ENCODE measurements around the gene PDSS2.
A peak's percentile ranks its signal among the peaks of the same experiment; 100 is the strongest.

The PDSS2 gene

DNA sequence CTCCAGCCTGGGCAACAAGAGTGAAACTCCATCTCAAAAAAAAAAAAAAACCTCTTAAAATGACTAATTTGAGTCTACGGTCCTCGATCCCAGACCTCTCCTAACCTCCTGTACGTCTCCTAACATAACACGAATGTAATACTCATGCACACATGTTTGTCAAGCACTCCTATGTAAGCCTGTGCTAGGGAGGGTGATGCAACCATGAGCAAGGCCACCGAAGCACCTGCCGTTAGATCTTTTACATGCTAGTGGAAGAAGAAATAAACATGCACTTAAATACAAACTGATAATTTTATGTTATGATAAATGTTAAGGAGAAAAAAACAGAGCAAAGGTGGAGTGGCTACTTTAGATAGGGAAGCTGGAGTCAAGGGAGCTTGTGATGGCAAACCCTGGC is 271.7 kb downstream of the PDSS2 start:
- no peak for TF ChIP-seq ZFX (IDR thresholded peaks at IDR 0.05; ENCODE audit: borderline replicate concordance)
- TF ChIP-seq, protein P1, sequence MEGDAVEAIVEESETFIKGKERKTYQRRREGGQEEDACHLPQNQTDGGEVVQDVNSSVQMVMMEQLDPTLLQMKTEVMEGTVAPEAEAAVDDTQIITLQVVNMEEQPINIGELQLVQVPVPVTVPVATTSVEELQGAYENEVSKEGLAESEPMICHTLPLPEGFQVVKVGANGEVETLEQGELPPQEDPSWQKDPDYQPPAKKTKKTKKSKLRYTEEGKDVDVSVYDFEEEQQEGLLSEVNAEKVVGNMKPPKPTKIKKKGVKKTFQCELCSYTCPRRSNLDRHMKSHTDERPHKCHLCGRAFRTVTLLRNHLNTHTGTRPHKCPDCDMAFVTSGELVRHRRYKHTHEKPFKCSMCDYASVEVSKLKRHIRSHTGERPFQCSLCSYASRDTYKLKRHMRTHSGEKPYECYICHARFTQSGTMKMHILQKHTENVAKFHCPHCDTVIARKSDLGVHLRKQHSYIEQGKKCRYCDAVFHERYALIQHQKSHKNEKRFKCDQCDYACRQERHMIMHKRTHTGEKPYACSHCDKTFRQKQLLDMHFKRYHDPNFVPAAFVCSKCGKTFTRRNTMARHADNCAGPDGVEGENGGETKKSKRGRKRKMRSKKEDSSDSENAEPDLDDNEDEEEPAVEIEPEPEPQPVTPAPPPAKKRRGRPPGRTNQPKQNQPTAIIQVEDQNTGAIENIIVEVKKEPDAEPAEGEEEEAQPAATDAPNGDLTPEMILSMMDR (IDR thresholded peaks at IDR 0.05), result no peak

DNA sequence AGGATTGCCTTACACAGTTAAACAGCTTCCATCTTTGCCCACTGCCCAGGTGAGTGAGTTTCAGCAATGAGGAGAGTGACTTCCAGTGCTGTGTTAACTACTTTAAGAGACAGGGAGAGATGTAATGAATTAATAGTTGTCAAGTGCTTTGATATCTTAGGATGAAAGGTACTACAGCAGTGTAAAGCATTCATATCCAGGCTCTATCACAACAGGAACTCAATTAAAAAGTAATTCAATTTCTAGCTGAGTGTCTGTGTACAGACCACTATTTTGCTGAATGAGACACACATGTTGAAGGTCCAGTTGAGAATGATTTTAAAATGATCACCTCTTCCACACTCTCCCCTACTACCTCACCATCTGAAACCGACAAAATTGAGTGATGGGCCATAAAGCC is 273.3 kb downstream of the PDSS2 start:
- H3K27ac ChIP-seq, result no peak overlapping the region
- TF ChIP-seq, protein P1 (IDR thresholded peaks at IDR 0.05), result no peak
- TF ChIP-seq ZFX (IDR thresholded peaks at IDR 0.05; ENCODE audit: borderline replicate concordance), result no peak

More for the DNA sequence above, 271.7 kb downstream of the PDSS2 start:
- H3K27ac ChIP-seq, result no peak overlapping the region

DNA sequence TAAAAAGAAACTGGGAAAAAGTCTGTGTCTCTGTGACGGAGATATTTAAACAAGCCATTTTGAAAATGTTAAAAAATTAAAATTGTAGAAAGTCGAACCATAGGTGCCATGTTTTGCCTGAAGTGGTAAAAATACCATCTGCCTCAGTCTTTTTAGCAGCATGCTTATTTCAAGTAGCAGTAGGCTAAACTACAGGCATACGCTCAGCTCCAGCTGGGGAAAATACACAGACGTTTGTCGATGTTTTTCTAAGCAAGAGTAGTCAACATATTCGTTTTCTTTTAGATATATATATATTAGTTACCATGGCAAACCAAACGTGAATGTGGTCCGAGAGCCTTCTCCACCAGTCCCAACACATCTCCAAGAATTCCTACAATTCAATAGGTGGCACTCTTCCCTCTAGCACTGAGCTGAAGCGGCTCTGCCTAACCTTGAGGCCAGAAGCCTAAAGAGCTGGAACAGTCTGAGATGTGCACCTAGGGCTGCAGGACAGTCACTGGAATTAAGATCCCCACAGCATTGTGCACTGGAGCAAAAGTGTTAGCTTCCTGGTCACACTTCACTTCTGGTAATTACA is 273.9 kb downstream of the PDSS2 start:
- no peak overlapping the region for H3K27ac ChIP-seq
- TF ChIP-seq, protein P1 (IDR thresholded peaks at IDR 0.05), result peak; percentile 62
- no peak for TF ChIP-seq ZFX (IDR thresholded peaks at IDR 0.05; ENCODE audit: borderline replicate concordance)

DNA sequence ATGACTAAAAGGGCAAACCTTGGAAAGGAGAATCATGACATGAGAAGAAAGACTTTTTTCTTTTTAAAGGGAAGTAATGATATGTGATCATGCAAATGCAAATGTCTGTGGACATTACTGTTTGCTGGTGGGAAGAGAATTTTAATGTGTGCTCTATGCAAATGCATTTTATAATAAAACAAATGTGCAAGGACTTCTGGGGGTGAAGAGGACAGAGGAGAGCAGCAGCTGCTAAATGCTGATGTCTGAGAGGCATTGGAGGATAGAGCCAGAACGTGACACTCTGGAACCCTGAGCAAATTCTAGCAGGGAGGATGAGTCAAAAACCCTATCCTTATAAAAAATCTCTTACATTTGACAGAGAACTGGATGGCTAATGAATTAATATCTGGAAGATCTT is 274.9 kb downstream of the PDSS2 start:
- TF ChIP-seq, protein P1 (IDR thresholded peaks at IDR 0.05), result no peak
- no peak for TF ChIP-seq ZFX (IDR thresholded peaks at IDR 0.05; ENCODE audit: borderline replicate concordance)
- no peak overlapping the region for H3K27ac ChIP-seq

DNA sequence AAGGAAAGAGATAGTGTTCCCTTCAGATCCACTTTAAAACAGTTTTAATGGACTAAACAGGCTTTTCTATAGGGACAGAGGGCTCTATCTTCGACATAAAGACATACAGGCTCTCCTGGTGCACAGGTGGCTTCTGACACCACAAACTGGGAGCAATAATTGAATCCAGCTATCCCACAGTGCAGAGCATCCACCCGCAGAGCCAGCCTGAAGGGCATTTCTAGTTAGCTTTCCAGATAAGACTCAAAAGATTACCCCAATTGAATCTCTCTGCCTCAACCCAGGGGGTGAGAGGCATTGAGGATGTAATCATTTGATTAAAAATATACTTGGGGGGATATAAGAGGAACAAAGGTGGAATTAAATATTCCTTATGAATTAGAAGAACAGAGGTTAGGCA is 279.3 kb downstream of the PDSS2 start:
- no peak overlapping the region for H3K27ac ChIP-seq
- TF ChIP-seq ZFX (IDR thresholded peaks at IDR 0.05; ENCODE audit: borderline replicate concordance), result no peak
- TF ChIP-seq, protein P1 (IDR thresholded peaks at IDR 0.05), result no peak

DNA sequence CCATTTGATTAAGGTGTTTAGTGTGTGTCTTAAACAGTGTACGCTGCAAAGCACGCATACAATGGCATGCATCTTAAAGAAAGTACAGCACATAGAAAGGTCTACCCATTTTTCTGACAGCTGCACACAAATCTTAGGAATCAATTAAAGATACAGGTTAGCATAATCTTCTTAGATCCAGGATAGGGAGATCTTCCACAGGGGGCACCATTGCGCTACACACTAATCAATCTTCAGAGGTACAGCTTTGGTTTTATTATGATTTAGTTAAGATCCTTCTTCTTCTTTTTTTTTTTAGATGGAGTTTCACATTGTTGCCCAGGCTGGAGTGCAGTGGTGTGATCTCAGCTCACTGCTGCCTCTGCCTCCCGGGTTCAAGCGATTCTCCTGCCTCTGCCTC is 280.4 kb downstream of the PDSS2 start:
- H3K27ac ChIP-seq, result no peak overlapping the region
- TF ChIP-seq ZFX (IDR thresholded peaks at IDR 0.05; ENCODE audit: borderline replicate concordance), result no peak
- TF ChIP-seq, protein P1 (IDR thresholded peaks at IDR 0.05), result peak; percentile 50

DNA sequence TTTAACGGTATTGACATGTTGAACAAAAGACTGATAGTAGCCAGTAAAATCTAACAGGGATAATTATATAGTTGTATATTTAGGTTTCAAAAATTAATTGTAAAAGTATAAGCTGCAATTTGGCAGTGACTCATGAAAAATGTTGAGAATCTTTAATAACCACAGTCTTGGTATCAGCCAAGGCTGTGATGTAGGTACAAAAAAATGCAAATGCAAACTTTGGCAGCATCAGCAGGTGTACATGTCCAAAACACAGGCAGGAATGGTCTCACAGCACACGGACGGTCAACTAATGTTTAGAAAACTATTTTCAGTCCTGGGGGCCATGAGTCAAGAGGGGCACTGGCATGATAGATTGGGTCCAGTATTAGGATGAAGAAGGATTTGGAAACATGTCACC is 285.6 kb downstream of the PDSS2 start:
- TF ChIP-seq ZFX (IDR thresholded peaks at IDR 0.05; ENCODE audit: borderline replicate concordance), result no peak
- TF ChIP-seq, protein P1 (IDR thresholded peaks at IDR 0.05), result no peak

More for the DNA sequence above, 285.6 kb downstream of the PDSS2 start:
- H3K27ac ChIP-seq, result no peak overlapping the region

All from 22Rv1 (cell line).